ENCODE data around the gene ADGRL3.
"Not testable (repeated sequence)": the region's sequence is repeated elsewhere in the genome, so short reads cannot be mapped to it uniquely, and the experiment has no call there.

ADGRL3 gene

DNA sequence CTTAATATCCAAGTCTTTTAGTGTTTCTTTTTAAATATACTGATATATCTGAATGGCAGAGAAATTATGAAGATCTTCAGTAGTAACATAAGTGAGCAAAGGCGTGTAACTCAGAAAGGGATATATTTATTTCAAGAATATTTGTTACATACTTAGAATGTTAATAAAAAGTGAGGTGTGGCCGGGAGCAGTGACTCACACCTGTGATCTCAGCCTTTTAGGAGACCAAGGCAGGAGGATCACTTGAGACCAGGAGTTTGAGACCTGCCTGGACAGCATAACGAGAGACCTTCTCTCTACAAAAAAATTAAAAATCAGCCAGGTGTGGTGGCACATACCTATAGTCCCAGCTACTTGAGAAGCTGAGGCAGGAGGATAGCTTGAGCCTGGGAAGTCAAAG lies 651.0 kb downstream of the ADGRL3 start:
- no peak for DNase-seq

DNA sequence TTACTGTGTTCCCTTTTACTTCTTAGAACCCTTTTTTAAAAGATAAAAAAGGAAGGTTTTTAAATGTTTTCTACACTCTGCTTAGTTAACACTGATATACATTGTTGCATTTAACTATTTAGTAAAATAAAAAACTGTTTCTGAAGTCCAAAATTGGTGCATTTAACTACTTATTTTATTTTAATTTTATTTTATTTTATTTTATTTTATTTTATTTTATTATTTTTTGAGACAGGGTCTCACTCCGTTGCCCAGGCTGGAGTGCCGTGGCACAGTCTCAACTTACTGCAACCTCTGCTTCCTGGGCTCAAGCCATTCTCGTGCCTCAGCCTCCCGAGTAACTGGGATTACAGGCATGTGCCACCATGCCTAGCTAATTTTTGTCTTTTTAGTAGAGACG lies 652.0 kb downstream of the ADGRL3 start:
- DNase-seq: not testable (repeated sequence)

DNA sequence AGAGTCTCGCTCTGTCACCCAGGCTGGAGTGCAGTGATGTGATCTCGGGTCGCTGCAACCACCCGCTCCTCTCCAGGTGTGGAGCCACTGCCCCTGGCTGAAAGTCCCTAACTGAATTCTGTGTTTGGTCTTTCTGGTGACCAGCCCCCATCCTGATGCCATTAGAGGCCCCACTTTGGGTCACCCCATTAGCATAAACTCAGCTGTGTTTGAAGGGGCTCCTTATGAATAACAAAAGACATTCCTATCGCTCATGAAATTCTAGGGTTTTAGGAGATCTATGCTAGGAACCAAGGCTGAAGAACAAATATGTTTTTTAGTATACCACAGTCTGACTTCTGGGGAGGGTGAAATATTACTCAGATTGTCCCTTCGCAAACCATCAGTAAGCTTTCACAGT lies 652.9 kb downstream of the ADGRL3 start:
- no peak for DNase-seq

- no peak for DNase-seq
Measured at GRCh38 chr4:61860376-61860775, 660.2 kb downstream of the ADGRL3 start.

GRCh38 chr4:61864286-61864685 lies 664.2 kb downstream of the ADGRL3 start:
- DNase-seq: no peak

- no peak for DNase-seq
Measured at GRCh38 chr4:61866378-61867030, 666.4 kb downstream of the ADGRL3 start.

DNA sequence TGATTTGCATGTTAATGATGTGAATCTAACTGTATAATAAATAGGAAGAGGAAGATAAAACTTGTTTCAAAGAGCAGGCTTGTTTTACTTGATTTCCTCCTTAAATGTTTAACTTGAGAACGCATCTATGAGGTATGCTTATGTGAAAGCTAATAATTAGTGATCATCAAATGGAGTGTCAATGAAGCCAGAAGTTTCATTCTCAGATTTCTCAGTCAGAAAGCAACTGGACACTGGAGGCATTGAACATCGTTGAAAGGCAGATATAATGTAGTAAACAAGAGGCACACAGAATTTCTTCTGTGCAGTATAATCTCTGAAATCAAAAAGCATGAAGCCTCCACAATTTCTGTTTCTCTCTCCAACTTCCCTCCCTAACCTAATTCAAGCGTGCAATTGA lies 672.9 kb downstream of the ADGRL3 start:
- no peak for DNase-seq

DNA sequence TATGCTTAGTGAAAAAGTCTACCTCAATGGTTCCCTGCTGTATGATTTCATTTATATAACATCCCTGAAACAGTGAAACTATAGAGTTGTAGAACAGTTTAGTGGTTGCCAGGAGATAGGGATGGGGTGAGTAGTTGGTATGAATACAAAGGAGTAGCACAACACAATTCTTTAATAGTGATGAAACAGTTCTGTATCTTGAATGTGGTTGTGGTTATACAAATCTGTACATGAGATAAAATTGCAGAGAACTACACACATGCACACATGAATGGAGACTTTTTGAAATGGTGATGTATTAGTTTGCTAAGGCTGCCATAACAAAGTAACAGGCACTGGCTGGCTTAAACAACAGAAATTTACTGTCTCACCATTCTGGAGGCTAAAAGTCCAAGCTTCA lies 677.1 kb downstream of the ADGRL3 start:
- DNase-seq: no peak

DNA sequence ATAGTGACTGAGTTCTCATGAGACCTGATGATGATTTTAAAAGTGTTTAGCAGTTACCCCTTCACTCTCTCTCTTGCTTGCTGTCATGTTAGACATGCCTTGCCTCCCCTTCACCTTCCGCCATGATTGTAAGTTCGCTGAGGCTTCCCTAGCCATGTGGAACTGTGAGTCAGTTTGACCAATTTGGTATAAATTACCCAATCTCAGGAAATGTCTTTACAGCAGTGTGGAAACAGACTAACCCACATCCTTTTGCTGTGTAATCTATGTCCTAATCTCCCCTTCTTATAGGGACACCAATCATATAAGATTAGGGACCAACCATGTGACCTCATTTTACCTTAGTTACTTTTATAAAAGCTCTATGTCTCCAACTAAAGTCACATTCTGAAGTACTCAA lies 677.8 kb downstream of the ADGRL3 start:
- DNase-seq: no peak

DNA sequence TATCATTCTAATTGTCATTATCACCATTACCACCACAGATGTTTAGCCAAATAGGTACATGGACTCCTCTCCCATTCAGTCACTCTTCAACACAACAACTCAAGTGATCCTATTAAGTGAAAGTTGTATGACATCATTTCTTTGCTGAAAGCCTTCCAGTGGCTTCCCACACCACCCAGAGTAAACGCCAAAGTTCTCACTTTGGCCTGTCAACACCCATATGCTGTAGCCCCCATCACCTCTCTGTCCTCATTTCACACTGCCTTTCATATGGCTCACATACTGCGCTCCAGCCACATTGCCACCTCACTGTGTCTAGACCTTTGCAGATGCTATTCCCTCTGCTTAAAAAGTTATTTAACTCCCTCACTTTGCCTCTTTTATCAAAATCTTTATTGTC lies 682.3 kb downstream of the ADGRL3 start:
- DNase-seq: no peak

DNA sequence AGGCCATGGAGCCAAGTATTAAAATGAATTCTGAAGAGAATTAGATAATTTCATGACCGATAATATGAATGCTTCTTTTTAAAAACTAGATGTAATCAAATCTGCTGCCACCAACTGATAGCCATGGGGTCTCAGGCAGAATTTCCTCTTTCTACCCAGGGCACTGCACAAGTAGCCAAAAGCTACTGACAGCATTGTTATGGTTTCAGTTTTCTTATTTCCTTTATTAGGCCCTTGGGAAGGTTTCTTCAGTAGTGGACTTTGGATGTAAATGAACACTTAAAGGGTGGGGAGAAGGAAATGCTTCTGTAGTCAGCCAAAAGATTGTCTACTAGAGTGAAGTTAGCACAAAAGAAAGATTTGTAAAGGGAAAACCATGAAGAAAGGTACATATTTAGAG lies 686.0 kb downstream of the ADGRL3 start:
- DNase-seq: no peak

GRCh38 chr4:61889117-61889516 lies 689.0 kb downstream of the ADGRL3 start:
- no peak for DNase-seq

- no peak for DNase-seq
Measured at GRCh38 chr4:61890321-61890720, 690.2 kb downstream of the ADGRL3 start.

GRCh38 chr4:61891953-61892352 lies 691.8 kb downstream of the ADGRL3 start:
- DNase-seq: no peak

DNA sequence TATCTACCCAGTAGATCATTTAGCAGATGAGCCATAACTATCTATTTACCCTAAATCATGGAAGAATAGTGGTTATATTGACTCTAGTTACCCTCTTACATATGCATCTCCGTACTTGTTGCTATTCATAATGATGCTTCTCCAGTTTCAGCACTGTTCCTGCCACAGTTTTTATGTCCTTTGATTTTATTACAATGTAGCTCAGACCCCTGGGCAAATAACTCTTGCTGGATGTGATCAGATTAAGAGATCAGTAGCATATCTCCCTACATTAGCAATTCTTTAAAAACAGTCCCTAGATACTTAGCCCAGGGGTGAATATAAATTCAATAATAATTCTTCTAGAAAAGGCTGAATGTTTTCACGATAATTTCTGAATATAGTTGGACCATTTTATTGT lies 696.5 kb downstream of the ADGRL3 start:
- no peak for DNase-seq

DNA sequence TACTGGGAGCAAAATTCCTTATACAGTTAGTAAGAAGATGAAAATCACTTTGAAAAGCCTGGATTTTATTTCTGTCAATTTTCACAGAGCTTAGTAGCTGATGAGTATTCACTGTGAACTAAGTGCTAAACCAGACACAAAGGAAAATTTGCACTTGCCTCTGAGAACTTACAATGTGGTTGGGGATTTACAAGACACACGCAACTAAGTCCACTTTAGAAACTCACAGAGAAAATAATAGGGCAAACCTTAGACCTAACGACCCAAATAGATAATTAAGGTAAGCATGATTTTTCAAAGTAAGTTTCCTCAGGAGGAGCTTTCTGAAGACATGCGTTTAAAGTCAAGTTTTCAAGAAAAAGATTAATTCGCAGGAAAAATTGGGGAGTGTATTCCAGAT lies 708.9 kb downstream of the ADGRL3 start:
- DNase-seq: no peak

DNA sequence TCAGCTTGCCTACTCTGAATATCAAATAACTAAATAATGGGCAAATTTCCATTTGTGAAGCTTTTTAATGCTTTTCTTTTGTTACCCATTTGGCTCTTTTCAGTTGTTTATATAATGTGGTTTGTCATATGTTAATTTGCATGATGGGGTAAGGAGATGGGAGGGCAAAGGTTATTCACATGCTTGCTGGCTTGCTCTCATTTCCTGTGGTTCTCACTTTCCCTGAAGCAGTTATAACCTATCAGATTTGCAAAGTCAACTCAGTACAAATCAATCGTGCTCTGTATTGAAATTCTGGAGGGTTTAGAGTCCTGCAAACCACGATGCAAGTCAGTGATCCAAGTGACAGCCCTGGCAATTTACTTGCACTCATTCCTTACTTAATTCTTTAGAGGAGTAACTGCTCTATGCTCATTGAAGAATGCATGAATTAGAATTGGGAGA lies 711.2 kb downstream of the ADGRL3 start:
- no peak for DNase-seq

- DNase-seq: no peak
Measured at GRCh38 chr4:61913619-61914018, 713.5 kb downstream of the ADGRL3 start.

DNA sequence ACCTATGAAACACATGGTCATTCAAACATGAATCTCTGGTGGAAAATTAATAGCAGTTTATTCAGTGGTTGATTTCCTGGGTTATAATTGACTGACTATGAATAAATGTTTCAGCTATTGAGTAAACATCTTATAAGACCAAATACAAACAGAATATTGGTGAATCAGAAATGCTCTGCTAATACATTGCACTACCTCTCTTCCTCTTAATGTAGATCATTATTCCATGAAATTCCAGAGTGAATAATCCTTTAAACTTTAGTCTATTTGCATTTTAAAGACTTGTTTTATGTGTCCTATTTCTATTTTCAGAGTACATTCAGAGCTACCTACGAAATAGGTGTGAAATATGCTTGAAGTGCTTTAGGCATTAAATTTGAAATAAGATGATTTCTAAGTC lies 715.4 kb downstream of the ADGRL3 start:
- no peak for DNase-seq

DNA sequence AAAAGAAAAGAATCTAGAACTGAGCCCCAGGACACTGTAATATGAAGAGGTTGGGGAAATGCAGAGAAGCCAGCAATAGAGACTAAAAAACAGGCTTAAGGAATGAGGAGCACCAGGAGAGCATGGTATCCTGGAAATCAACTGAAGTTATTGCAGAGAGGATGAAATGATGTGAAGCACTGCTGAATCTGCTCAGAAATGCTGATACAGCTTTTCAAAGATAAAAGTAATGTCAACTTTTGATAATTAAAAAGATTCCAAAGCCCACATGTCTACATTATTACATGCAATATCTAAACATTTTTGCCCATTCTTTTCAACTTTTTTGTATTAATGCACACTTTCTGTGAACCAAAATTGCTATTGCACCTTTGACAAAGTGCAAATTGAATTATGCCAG lies 718.4 kb downstream of the ADGRL3 start:
- DNase-seq: no peak

DNA sequence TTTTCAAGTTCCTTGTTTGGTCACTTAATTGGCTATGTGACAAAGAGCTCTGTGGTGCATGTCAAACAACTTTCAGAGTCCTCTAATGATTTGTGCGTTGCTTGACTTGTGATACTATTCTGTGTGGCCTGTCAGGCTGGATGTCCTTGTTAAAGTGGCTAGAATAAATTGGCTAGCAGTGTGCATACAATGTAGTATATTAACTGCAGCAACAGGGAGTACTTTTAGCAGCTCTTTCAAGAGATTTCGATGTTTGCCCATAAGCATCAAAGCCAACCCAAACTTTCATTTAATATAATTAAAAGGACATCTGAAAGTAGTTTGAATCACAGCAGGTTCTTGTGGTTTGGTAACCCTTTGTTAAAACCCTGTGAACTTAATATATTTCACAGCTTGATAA lies 718.9 kb downstream of the ADGRL3 start:
- DNase-seq: no peak

- no peak for DNase-seq
Measured at GRCh38 chr4:61919561-61919960, 719.4 kb downstream of the ADGRL3 start.

DNA sequence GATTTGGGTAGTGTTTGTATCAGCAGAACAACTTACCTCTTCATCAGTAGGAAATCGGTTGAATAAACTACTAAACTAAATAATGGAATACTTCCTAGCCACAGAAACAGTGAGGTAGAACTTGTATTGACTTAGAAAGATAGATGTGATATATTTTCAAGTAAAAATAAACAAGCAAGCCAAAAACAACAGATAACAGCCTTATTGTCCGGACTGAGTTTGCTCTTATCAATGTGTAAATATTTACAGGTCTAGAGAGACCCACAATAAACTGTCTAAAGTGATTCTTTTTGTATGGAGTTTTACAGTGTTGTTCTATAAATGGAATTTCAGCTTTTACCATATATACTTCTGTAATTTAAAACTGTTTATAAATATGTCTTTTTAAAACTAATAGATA lies 721.8 kb downstream of the ADGRL3 start:
- no peak for DNase-seq

- no peak for DNase-seq
Measured at GRCh38 chr4:61922766-61923165, 722.6 kb downstream of the ADGRL3 start.

GRCh38 chr4:61923179-61923578 lies 723.1 kb downstream of the ADGRL3 start:
- DNase-seq: no peak

DNA sequence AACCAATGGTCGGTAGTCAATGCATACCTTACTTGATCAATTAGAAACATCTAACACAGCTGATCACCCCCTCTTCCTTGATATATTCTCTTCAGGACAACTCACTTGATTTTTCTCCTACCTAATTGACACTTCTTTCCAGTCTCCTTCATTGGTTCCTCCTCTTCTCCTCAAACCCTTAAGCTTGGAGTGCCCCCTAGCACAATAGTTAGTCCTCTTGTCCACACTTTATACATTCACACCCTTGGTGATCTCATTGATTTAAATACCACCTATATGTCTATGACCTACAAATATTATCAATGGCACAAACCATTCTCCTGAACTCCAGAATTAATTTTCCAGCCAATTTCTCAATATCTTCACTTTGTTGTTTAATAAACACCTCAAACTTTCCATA lies 724.0 kb downstream of the ADGRL3 start:
- DNase-seq: peak; percentile 7
